Loucy (cell line): ENCODE measurements around the gene FGFR2.

Experiments
- CTCF ChIP-seq: fragments of 200-600 bp; sonication (generic); conservative IDR thresholded peaks from 2 replicates; pipeline ENCODE4 v1.5.1; 2014; ENCODE audit warnings: mild to moderate bottlenecking, antibody characterized with exemption, low read length
- EZH2phosphoT487 ChIP-seq: fragments of 200-600 bp; IDR thresholded peaks from 2 replicates; pipeline ENCODE4 v1.6.1; 2018; ENCODE audit warnings: antibody characterized with exemption, mild to moderate bottlenecking, moderate library complexity, borderline replicate concordance

DNA sequence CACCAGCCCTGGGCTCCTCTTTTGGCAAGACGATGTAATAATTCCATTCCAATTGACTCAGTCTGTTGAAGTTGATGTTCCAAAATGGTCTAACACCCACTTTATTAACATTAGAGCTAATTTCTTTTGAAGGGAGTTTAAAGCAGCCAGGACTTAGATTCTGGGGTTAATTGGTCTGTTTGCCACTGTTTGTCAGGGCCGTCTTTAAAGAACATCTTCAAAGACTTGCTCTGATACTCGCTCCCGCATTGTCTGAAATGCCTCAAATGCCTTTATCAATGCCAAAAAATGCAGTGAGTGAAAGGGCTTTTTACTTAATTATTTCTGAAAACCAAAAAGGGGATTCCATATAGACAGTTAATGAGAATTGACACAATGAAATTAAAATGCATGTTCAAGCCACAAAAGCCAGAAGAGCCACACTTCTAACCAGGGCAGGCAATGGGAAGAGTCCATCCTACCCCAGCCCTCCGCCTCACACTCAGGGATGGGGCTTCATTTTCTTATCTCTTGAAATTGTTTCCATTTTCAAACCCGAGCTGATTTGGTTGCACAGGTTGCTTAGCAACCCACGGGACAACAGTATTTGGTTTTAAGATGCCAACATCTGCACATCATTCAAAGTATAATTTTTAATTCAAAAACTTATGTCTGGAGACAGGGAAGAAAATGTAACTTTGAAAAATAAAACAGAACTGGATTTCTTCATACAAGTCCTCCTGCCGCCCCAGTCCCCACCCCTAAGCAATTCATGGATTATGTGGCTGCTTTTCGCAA, 163.0 kb downstream of the FGFR2 start:
- TF ChIP-seq CTCF, result no peak
- no peak for TF ChIP-seq EZH2phosphoT487
